Myocyte (in vitro differentiated cells): ENCODE measurements around the gene MOV10. TPM values are rescaled to one million over a fixed set of nuclear protein-coding genes. Genes with fewer than 3 reads are reported as not detected.
"Not testable (repeated sequence)": the region's sequence is repeated elsewhere in the genome, so short reads cannot be mapped to it uniquely, and the experiment has no call there.

ENCODE experiments used
- DNase-seq: peaks from one replicate; pipeline ENCODE4 v3.0.0-alpha.2; 2012; ENCODE audit warnings: low read depth
- total RNA-seq: library from RNA; depleted of rRNA; stranded (reverse); fragments of >200 nt; gene quantifications from 2 replicates; pipeline ENCODE4 v1.2.3, GENCODE V29; 2014

The MOV10 gene
- total RNA-seq, 1 donor from 2014 or later: 15.0 TPM

DNA sequence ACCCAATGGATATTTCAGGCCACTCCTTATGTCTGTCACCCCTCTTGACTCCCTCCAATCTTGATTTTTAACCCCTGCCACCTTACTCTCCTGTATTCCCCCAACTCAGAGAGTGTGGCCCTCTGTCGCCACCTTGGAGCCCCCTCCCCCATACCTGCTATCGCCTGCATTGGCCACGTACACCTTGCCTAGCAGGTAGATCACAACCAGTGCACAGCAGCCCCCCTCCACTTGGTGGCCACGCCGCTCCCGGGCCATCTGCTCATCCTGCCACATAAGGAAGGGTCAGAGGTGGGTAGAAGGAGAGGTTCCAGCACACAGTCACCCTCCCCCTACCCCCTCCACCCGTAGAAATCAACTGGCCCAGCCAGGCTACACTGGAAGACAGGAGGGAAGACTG, 37.7 kb downstream of the MOV10 start:
- DNase-seq: no peak

DNA sequence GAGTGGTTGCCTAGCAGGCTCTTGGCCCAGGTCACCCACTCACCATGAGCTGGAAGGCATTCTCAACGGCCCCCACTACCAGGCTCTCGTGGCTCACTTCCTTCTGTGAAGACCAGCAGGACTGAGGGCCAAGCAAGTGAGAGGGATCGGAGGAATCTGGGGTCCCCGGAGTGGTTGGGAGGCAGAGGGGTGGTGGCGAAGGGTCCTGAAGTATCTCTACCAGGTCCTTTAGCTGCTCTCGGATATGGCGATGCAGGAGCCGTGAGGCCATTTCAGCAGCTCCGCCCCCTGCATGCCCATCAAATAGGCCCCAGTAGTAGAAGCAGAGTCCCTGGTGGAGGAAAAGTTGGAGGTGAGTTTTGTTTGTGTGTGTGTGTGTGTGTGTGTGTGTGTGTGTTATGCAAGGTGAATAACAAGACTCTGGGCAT, 38.3 kb downstream of the MOV10 start:
- no peak for DNase-seq

DNA sequence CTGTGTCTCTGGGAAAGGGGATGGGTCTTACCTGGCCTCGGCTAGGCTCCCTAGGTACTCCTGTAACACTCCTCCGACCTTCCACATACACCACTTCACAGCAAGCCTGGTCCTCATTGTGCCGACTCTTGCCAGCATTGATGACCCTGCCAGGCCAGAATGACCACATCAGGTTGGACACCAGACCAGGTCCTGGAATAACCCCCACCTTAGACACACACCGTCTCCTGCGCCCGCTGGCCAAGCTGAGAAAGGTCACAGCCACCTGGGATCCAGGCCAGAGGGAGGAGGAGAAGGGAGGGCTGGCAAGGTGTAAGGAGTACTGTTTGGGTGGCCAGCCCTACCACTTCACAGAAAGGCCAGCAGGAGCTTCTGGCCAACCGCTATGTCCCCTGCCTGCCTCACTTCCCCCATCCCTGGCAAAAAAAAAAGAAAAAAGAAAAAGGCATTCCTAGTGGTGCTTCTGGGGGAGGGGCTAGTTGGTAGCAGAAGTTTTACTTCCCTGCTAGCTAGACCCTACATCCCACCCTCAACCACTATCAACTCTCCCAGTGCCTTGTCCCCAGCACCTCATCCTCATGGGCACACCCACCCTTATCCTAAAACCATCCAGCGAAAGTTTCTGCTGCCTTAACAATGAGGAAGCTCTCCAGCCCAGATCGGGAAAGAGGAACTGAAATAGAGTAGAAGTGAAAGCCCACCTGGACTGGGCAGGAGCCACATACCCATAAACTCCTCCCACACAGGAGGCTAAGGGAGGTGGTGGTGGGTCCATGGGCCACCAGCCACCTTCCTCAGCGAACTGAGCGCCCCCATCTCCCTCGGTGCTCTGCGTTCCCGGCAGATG, 39.2 kb downstream of the MOV10 start:
- no peak for DNase-seq

DNA sequence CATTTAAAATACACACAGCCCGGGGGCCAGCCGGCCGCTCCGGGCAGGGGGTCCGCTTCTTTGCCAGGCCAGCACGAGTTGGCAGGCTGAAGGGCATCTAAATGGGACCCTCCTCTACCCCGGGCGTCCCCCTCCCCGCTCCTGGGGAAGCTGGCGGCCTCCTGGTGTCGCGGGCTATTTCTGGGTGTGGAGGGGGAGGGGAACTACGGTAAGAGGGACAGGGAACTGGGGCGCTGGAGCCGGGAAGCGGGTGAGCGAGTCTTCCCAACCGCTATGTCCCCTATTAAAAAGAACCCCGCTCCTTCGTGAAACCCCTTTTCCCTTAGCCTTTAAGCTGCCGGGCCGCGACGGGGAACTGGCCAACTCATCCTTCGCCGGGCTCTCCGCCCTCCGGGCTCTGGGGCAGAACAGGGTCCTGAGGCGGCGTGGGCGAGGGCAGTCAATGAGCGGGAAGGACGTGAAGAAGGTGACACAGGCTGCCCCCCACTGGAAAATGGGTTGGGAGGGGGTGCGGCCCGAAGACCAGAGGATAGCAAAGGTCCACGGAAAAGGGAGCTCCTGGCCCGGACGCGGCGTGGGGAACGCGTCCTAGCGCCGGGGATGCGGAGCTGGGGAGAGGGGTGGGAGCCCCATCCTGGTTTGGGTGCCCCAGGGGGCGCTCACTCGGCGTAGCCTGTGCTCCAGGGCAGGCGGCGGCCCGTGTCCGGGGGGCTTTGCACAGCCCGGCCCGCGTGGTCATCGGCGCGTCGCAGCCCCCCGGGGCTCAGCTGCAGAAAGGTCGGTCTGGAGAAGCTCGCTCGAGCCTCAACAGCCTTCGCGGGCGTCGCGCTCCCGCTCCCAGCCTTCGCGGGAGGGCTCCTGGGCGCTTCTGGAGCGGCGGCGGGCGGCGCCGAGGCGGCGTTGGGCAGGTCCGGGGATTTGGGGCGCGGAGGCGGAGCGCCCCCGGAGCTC, 40.1 kb downstream of the MOV10 start:
- DNase-seq: no peak

DNA sequence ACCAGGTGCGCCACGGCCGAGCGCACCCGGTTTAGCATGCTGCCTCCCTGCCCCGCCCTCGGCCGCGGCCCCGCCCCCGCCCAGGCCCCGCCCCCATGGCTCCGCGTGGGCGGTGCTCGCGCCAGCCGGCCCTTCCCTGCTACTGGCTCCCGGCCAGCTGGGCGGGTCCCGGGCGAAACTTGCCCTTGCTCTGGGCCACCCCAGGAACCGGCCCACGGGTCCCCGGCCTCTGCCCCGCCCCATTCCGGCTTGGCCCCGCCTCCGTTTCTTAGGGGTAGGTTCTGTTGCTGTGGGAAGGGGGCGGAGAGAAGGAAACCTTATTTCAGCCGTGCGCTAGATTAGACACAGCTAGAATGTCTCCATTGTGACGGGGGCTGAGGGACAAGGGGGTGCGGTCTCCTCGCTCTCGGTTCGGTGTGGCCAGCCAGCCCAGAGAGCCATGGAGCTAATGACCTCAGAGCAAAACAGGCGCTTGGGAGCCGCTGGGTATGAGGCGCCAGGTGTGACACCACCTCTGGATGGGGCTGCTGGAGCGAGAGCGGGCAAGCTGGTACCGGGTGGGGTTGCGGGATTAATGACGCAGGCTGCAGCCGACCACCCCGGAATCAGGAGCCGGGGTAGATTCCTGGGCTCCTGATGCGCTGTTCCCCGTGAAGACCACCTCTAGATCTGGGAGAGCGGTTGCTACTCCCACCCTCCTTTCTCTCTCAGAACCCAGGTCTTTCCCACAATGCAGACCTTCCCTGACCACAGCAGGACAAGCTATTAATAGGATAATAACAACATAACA, 41.0 kb downstream of the MOV10 start, which contains the start of gene PPM1J:
TSS of gene PPM1J (minus strand) at position 69 of the 790 bp plus-strand sequence. CDS start at position 38, 31 bp downstream.
- peak; percentile 94 for DNase-seq

DNA sequence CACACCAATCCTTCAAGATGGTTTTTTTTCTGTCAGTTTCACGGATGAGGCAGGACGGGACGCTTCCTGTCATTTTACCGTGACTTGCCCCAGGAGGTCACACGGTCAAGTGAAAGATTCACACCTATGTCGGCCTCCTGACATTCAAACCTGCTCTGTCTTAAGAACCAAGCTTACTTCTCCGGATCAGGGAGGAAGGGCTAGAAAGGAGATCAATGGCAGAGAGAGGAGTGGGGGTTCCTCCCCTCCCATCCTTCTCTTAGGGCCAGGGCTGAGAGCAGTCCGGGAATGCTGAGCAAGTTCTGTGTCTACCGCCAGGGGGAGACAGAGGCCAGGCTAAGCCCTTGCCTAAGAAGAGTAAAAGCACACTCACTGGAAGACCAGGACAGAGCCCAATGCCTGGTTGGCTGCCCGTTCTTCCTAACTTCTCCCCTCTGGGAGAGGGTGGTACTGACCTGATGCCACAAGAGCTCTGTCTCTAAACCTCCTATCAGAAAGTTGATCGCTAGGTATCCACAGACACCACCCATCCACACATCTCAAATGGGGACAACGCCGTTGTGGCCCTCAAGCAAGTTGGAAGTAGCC, 41.8 kb downstream of the MOV10 start:
- DNase-seq: peak; percentile 93

DNA sequence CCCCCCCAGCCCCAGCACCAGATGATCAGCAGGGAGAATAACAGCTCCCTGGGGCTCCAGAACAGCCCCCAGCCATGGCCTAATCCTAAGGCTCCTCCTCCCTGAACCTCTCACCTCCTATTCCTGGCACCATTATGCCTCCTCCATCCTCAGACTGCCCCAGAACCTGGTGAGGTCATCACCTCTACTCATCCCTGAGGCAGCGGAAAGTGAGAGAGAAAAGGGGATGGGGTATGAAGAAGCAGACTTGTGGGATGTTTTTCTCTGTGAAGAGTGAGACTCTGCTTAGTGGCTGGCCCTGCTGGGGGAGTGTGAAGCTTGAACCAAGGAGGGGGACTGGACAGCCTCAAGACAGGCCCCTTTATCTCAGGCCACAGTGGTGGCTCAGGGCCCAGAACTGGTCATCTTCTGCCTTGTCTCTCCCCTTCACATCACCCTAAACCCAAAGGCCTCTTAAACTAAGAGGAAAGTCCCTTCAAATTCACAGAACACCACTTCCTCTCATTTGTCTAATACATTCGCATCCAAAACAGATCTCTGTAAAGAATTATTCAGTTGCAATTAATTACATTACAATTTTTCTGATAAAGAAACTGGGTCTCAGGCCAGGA, 42.9 kb downstream of the MOV10 start:
- no peak for DNase-seq

DNA sequence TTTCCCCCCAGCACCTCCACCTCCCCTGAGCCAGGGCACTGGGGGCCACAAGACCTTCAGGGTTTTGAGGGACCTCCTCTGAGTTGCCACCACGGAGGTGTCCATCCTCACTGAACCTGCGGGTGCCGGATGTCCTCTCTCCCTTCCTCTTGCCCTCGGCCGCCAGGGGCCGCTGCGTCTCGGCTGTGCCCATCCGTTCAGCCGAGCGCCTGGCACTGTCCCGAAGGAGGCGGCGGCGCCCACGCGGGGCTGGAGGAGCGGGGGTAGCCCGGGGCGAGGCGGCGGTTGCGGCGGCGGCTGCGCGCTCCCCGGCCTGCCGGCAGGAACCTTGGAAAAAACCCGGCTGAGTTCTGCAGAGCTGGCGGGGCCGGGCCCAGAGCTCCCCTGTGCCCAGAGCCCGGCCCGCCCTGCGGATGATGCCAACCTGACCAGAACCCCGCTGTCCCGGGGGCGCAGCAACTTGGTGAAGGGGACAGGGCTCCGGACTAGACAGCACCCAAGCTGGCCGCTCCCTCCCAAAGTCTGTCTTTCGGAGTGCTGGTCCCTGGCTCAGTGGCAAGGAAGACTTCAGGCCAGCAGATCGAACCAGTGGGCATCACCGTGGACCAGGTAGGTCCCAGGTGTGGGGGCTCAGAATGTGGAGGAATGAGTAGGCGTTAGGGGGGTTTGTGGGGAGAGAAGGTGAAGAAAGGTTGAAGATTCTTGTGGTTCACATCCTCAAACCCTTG, 44.4 kb downstream of the MOV10 start:
- DNase-seq: peak; percentile 79

DNA sequence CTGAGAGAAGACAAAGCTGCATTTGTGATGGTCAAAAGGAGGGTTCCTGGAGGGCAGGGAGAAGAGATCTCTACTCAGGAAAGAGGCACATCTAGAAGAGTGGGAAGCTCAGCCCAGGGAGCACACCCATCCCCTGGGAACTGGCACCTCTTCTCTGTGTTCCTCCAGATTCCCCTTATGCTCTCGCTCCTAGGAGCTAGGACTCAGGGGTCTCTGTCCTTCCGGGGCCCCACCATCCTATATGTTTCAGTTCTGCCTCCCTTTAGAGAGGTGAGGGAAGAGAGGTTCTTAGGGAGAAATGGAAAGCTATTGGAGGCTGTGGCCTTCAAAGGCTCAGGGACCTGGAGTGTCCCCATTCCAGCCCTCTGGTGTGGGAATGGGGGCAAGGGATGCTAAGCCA, 45.2 kb downstream of the MOV10 start:
- DNase-seq: no peak

- no peak for DNase-seq
Observed at GRCh38 chr1:112720800-112721199, 46.3 kb downstream of the MOV10 start.

DNA sequence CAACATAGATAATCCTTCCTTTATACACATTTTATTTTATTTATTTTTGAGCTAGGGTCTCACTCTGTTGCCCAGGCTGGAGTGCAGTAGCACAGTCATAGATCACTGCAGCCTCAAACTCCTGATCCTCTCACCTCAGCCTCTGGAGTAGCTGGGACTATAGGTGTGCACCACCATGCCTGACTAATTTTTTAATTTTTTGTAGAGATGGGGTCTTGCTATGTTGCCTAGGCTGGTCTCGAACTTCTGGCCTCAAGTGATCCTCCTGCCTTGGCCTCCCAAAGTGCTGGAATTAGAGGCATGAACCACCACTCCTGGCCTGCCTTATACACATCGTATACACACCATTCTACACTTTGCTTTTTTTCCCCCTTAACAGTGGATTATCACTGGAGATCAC, 46.8 kb downstream of the MOV10 start:
- not testable (repeated sequence) for DNase-seq

DNA sequence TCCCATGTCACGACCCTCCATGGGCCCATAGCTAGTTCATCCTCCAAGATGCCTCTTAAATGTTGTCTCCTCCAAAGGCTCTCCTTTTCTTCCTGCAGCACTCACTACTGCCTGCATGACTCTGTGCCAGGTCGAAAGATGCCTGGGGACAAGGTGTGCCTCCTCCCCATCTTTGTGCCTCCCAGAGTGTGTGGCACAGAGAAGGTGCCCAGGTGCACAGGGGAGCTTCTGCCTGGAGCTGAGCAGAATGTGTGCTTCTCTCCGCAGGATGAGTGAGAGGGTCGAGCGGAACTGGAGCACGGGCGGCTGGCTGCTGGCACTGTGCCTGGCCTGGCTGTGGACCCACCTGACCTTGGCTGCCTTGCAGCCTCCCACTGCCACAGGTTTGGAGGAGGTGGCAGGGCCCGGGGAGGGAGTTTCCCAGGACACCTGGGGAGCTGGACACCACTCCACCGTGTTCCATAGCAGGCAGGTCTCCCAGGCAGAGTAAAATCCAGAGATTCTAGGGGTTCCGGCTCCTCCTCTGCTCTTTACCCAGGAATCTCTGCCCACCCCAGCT, 47.6 kb downstream of the MOV10 start:
- no peak for DNase-seq

DNA sequence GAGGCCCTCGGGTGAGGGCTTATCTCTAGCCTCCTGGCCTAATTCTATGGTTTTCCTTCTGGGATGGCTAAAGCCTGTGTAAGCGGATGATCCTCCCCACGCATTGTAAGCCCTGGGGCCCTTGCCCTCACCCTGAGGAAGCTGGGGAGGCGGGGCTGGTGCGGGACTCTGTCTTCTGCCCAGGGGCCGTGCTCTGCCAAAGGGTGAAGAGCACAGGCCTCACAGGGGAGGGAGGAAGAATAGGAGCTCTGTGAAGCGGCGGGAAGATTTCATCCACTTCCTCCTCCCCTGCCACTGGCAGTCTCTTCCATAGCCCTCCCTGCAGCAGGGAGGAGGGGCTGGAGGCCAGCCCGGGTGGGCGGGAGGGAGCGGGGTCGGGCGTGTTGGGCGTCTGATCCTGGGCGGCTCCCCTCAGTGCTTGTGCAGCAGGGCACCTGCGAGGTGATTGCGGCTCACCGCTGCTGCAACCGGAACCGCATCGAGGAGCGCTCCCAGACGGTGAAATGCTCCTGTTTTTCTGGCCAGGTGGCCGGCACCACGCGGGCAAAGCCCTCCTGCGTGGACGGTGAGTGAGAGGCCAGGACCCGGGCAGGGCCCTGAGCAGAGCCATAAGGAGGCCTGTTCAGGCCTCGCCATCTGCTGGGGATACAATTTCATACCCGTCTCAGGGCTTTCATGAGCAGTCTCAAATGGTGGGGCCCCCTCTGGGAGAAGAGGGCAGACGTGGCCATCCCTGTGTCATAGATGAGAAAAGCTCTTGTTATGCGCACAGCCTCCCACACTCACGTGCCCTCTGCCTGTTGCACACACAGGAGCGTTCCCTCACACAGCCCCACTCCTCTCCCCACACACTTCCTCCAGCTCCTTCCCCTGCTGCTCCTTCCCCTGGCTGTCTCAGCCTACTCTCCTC, 48.4 kb downstream of the MOV10 start:
- DNase-seq: no peak

DNA sequence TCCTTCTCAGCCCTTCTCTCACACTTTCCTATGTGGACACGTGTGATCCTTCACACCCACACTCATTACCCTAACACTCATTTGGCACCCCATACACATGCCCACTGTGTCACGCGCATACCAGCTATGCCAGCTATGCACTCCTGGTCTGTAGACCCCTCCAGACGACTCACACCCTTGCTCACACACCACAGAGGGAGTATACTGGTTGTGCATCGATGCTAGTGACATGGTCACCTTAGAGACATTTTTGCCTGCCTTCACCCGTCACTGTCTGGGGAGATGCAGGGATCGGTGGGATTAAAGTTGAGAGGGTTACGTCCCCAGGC, 49.0 kb downstream of the MOV10 start:
- DNase-seq: no peak

DNA sequence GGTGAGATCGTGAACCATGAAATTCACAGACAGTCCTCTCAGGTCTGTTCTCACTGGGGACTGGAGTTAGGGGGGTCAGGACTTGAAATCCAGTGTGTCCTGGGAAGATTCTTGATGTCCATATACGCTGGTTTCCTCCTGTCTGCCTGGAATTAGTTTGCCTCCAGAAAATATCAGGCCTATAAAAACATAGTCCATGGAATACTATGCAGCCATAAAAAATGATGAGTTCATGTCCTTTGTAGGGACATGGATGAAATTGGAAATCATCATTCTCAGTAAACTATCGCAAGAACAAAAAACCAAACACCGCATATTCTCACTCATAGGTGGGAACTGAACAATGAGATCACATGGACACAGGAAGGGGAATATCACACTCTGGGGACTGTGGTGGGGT, 49.8 kb downstream of the MOV10 start:
- not testable (repeated sequence) for DNase-seq

DNA sequence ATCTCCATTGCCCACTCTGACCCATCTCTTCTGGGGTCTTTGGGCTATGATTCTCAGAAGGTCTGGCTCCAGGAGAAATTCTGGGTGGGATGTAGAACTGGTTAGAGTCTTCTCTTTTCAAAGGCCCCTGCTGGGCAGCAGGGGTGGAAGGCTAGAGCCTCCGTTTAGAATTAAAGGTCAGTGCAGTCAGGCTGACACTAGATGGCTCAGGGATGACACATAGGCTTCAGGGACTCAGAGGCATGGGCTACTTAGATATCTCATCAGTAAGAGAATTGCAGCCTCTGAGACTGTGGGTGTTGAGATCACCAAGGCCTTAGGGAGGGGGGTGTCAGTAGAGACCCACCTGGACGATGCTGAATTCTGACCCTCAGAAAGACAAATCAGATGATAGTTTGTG, 53.3 kb downstream of the MOV10 start:
- DNase-seq: peak; percentile 53

- DNase-seq: not testable (repeated sequence)
Observed at GRCh38 chr1:112728306-112728971, 54.0 kb downstream of the MOV10 start.

DNA sequence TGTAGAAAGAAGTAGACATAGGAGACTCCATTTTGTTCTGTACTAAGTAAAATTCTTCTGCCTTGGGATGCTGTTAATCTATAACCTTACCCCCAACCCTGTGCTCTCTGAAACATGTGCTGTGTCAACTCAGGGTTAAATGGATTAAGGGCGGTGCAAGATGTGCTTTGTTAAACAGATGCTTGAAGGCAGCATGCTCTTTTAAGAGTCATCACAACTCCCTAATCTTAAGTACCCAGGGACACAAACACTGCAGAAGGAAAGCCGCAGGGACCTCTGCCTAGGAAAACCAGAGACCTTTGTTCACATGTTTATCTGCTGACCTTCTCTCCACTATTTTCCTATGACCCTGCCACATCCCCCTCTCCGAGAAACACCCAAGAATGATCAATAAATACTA, 54.6 kb downstream of the MOV10 start:
- DNase-seq: not testable (repeated sequence)
